ENCODE results near the gene RHBDD2. TPM values are rescaled to one million over a fixed set of nuclear protein-coding genes. Genes with fewer than 3 reads are reported as not detected.

RHBDD2 gene
- total and polyA plus RNA-seq, 2 experiments from 2014 or later, result 61.1 to 178 TPM

GRCh38 chr7:75866114-75866488 lies 12.7 kb upstream of the RHBDD2 start:
- H2AFZ ChIP-seq, result no peak overlapping the region
- H4K20me1 ChIP-seq (ENCODE audit: insufficient read depth, poor library complexity, severe bottlenecking), result no peaks in the 10 kb centered on the region

GRCh38 chr7:75866489-75867389 lies 12.1 kb upstream of the RHBDD2 start:
- peak; percentile 76 for DNase-seq (ENCODE audit: low spot score)
- 49% methylated on average over 19 of the region's 19 CpGs for WGBS (ENCODE audit: low lambda C conversion rate, missing lambda C conversion rate)
- H3K4me3 ChIP-seq, result no peak overlapping the region
- TF ChIP-seq EZH2phosphoT487 (IDR thresholded peaks at IDR 0.05; ENCODE audit: low read depth, severe bottlenecking, unreplicated experiment) (no peak), CTCF (IDR thresholded peaks at IDR 0.05; ENCODE audit: poor library complexity) (peak; percentile 74), EZH2 (IDR thresholded peaks at IDR 0.05; ENCODE audit: borderline replicate concordance) (no peak)
- no peaks in the 10 kb centered on the region for H3K9me2 ChIP-seq (replicated peaks; ENCODE audit: insufficient read depth)
- H3K4me2 ChIP-seq, result peak overlapping the region; percentile 37
- H2AFZ ChIP-seq, result no peak overlapping the region
- H3K27me3 ChIP-seq, result no peaks in the 10 kb centered on the region
- H3K79me2 ChIP-seq, result no peaks in the 10 kb centered on the region
- H3K9me3 ChIP-seq (ENCODE audit: low read depth), result no peaks in the 10 kb centered on the region
- H3K27ac ChIP-seq, result no peak overlapping the region
- no peaks in the 10 kb centered on the region for H3K36me3 ChIP-seq (replicated peaks; ENCODE audit: insufficient read depth, low read depth)
- no peaks in the 10 kb centered on the region for H3K4me1 ChIP-seq (ENCODE audit: insufficient read depth)
- no peaks in the 10 kb centered on the region for H4K20me1 ChIP-seq (ENCODE audit: insufficient read depth, poor library complexity, severe bottlenecking)

More at GRCh38 chr7:75866114-75866488, 12.7 kb upstream of the RHBDD2 start:
- Histone ChIP-seq H3K27me3 (no peaks in the 10 kb centered on the region), H3K79me2 (no peaks in the 10 kb centered on the region), H3K9me3 (ENCODE audit: low read depth) (no peaks in the 10 kb centered on the region), H3K4me3 (no peak overlapping the region), H3K4me2 (no peak overlapping the region), H3K27ac (no peak overlapping the region), H3K9me2 (replicated peaks; ENCODE audit: insufficient read depth) (no peaks in the 10 kb centered on the region), H3K36me3 (replicated peaks; ENCODE audit: insufficient read depth, low read depth) (no peaks in the 10 kb centered on the region), H3K4me1 (ENCODE audit: insufficient read depth) (no peaks in the 10 kb centered on the region)
- DNase-seq (ENCODE audit: low spot score), result no peak
- TF ChIP-seq EZH2phosphoT487 (IDR thresholded peaks at IDR 0.05; ENCODE audit: low read depth, severe bottlenecking, unreplicated experiment) (no peak), CTCF (IDR thresholded peaks at IDR 0.05; ENCODE audit: poor library complexity) (no peak), EZH2 (IDR thresholded peaks at IDR 0.05; ENCODE audit: borderline replicate concordance) (no peak)
- 70% methylated on average over 5 of the region's 5 CpGs for WGBS (ENCODE audit: low lambda C conversion rate, missing lambda C conversion rate)

GRCh38 chr7:75867390-75867717 lies 11.5 kb upstream of the RHBDD2 start:
- Histone ChIP-seq H3K9me2 (replicated peaks; ENCODE audit: insufficient read depth) (no peaks in the 10 kb centered on the region), H3K79me2 (no peaks in the 10 kb centered on the region), H3K27ac (no peak overlapping the region), H3K9me3 (ENCODE audit: low read depth) (no peaks in the 10 kb centered on the region), H3K27me3 (no peaks in the 10 kb centered on the region), H3K4me1 (ENCODE audit: insufficient read depth) (no peaks in the 10 kb centered on the region), H4K20me1 (ENCODE audit: insufficient read depth, poor library complexity, severe bottlenecking) (no peaks in the 10 kb centered on the region), H3K4me3 (no peak overlapping the region), H3K4me2 (no peak overlapping the region), H3K36me3 (replicated peaks; ENCODE audit: insufficient read depth, low read depth) (no peaks in the 10 kb centered on the region), H2AFZ (no peak overlapping the region)
- DNase-seq (ENCODE audit: low spot score), result no peak
- no peak for TF ChIP-seq CTCF (IDR thresholded peaks at IDR 0.05; ENCODE audit: poor library complexity)
- TF ChIP-seq EZH2phosphoT487 (IDR thresholded peaks at IDR 0.05; ENCODE audit: low read depth, severe bottlenecking, unreplicated experiment), result no peak
- no peak for TF ChIP-seq EZH2 (IDR thresholded peaks at IDR 0.05; ENCODE audit: borderline replicate concordance)
- 79% methylated on average over 4 of the region's 4 CpGs for WGBS (ENCODE audit: low lambda C conversion rate, missing lambda C conversion rate)
